ENCODE measurements around the gene GATA3. TPM values are rescaled to one million over a fixed set of nuclear protein-coding genes. Genes with fewer than 3 reads are reported as not detected.

The GATA3 gene
- total RNA-seq, 1 experiment from 2014 or later: 5.9 TPM

GRCh38 chr10:8075282-8076260 is 21.1 kb downstream of the GATA3 start:
- peaks cover 6% of the 10 kb centered on the region for H3K4me1 ChIP-seq (ENCODE audit: control insufficient read depth, insufficient read depth, low read length)
- BruUV-seq (replicated peaks): no TSS peak
- no peaks in the 10 kb centered on the region for H3K27me3 ChIP-seq (ENCODE audit: control insufficient read depth, insufficient read depth, low read length)
- ATAC-seq (no peak; the same call in 1 of the 2 replicates), DNase-seq (ENCODE audit: low read depth, low spot score) (no peak)
- no peak overlapping the region for H3K4me3 ChIP-seq (ENCODE audit: low read depth in 2 of 2, low read length in 2 of 2)
- in situ Hi-C loops (cut with HindIII; ENCODE audit: low pct_unique_long_range_greater_than_20kb, low sequenced_read_pairs) (no loop called here), intact Hi-C loops (cut with micrococcal nuclease; ENCODE audit: unreplicated experiment) (no loop called here)
- no peak for TF ChIP-seq REST (IDR thresholded peaks at IDR 0.05; ENCODE audit: insufficient read depth in 1 of 2, low read depth in 2 of 2, low read length in 1 of 2)
- no peak for TF ChIP-seq TCF7L2 (IDR thresholded peaks at IDR 0.05; ENCODE audit: low read depth, low read length)
- TF ChIP-seq SIN3A (IDR thresholded peaks at IDR 0.05; ENCODE audit: borderline replicate concordance, insufficient read depth, low read depth, low read length): no peak
- TF ChIP-seq POLR2AphosphoS5 (IDR thresholded peaks at IDR 0.05; ENCODE audit: low read depth, low read length): no peak
- no peak for TF ChIP-seq CTCF (IDR thresholded peaks at IDR 0.05)
- ChIA-PET CTCF (no interaction called here), POLR2A (no interaction called here)
- no peaks in the 10 kb centered on the region for H3K36me3 ChIP-seq (ENCODE audit: control insufficient read depth, insufficient read depth, low read length)
- no peak overlapping the region; the same call in 1 of the 2 replicates for H3K27ac ChIP-seq (ENCODE audit: low read length)
- H3K9me3 ChIP-seq (ENCODE audit: control insufficient read depth, insufficient read depth, low read depth, low read length): no peaks in the 10 kb centered on the region

GRCh38 chr10:8076933-8077332 is 22.4 kb downstream of the GATA3 start:
- CTCF ChIA-PET: no interaction called here
- no peak for DNase-seq (ENCODE audit: low read depth, low spot score)
- Histone ChIP-seq H3K36me3 (ENCODE audit: control insufficient read depth, insufficient read depth, low read length) (no peaks in the 10 kb centered on the region), H3K4me1 (ENCODE audit: control insufficient read depth, insufficient read depth, low read length) (peaks cover 6% of the 10 kb centered on the region), H3K27me3 (ENCODE audit: control insufficient read depth, insufficient read depth, low read length) (no peaks in the 10 kb centered on the region), H3K9me3 (ENCODE audit: control insufficient read depth, insufficient read depth, low read depth, low read length) (no peaks in the 10 kb centered on the region), H3K4me3 (ENCODE audit: low read depth in 2 of 2, low read length in 2 of 2) (no peak overlapping the region), H3K27ac (ENCODE audit: low read length) (no peak overlapping the region)
- in situ Hi-C loops (cut with HindIII; ENCODE audit: low pct_unique_long_range_greater_than_20kb, low sequenced_read_pairs) (no loop called here), intact Hi-C loops (cut with micrococcal nuclease; ENCODE audit: unreplicated experiment) (no loop called here)
- TF ChIP-seq TCF7L2 (IDR thresholded peaks at IDR 0.05; ENCODE audit: low read depth, low read length): no peak
- TF ChIP-seq SIN3A (IDR thresholded peaks at IDR 0.05; ENCODE audit: borderline replicate concordance, insufficient read depth, low read depth, low read length): no peak
- no peak for TF ChIP-seq POLR2AphosphoS5 (IDR thresholded peaks at IDR 0.05; ENCODE audit: low read depth, low read length)
- no peak for TF ChIP-seq CTCF (IDR thresholded peaks at IDR 0.05)
- TF ChIP-seq REST (IDR thresholded peaks at IDR 0.05; ENCODE audit: insufficient read depth in 1 of 2, low read depth in 2 of 2, low read length in 1 of 2): no peak
- BruUV-seq (replicated peaks): no TSS peak
- POLR2A ChIA-PET: no interaction called here
- ATAC-seq: no peak
